WERI-Rb-1 (cell line): ENCODE measurements around the gene NTRK3.
A peak's percentile ranks its signal among the peaks of the same experiment; 100 is the strongest.

ENCODE experiments used
- DNase-seq: peaks from one replicate; pipeline ENCODE4 v3.0.0-alpha.2; 2020
- H3K27ac ChIP-seq: fragments of 250-450 bp; sonication (Bioruptor Pico); 2 replicates; pipeline ENCODE4 v1.5.1; 2020; ENCODE audit warnings: mild to moderate bottlenecking, moderate library complexity
- H3K27me3 ChIP-seq: fragments of 250-450 bp; sonication (Bioruptor Pico); 2 replicates; pipeline ENCODE4 v1.5.1; 2021; ENCODE audit warnings: mild to moderate bottlenecking, low read depth, moderate library complexity; ENCODE audit not compliant: insufficient read depth, severe bottlenecking
- H3K36me3 ChIP-seq: fragments of 250-450 bp; sonication (Bioruptor Pico); 2 replicates; pipeline ENCODE4 v1.5.1; 2020; ENCODE audit warnings: mild to moderate bottlenecking, moderate library complexity
- H3K4me3 ChIP-seq: 2 replicates; pipeline ENCODE4 v1.5.1; 2011; ENCODE audit warnings: low read depth, mild to moderate bottlenecking, control low read depth, low read length
- H3K9me3 ChIP-seq: fragments of 250-450 bp; sonication (Bioruptor Pico); 2 replicates; pipeline ENCODE4 v1.5.1; 2021; ENCODE audit warnings: mild to moderate bottlenecking, moderate library complexity; ENCODE audit not compliant: severe bottlenecking
- TF ChIP-seq, protein P1 (sequence below): IDR thresholded peaks from 2 replicates; pipeline ENCODE4 v1.5.1; 2011; ENCODE audit warnings: low read depth, mild to moderate bottlenecking, control low read depth, inconsistent platforms, low read length

Gene NTRK3

DNA sequence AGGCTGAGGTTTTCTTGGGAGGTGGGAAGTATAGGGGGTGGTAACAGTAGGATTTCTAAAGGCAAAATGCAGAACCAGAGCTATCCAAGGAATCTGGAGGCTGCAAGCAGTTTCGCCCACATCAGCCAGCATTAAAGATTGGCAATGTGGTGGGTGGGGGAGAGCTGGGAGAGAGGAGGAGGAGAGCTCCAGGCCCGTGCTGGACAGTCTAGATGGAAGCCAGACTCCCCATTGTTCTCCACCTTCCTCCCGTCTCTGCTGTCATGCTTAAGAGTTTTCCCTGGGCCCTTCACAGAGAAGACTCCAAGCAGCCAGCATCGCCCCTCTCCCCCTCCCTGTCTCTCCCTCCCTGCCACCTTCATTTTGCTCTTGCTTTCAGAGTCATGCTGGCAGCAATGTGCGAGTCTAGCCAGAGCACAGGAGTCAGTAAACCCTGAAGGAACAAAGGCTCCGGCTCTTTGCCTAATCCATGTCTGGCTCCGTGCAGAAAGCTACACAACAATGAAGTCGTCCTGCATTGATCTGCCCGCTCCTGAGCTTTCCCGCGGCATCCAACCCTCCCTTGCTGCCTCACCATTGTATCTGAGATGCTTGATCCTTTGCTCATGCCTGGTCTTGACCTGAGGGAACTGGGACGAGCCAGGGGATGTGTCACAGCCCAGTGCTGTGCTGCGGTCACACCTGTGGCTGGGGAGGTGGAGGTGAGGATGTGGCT is 282.9 kb downstream of the NTRK3 start:
- Histone ChIP-seq H3K36me3 (no peaks in the 10 kb centered on the region), H3K4me3 (no peak overlapping the region), H3K27ac (no peak overlapping the region), H3K27me3 (peaks cover 45% of the 10 kb centered on the region), H3K9me3 (no peaks in the 10 kb centered on the region)
- TF ChIP-seq, protein P1, sequence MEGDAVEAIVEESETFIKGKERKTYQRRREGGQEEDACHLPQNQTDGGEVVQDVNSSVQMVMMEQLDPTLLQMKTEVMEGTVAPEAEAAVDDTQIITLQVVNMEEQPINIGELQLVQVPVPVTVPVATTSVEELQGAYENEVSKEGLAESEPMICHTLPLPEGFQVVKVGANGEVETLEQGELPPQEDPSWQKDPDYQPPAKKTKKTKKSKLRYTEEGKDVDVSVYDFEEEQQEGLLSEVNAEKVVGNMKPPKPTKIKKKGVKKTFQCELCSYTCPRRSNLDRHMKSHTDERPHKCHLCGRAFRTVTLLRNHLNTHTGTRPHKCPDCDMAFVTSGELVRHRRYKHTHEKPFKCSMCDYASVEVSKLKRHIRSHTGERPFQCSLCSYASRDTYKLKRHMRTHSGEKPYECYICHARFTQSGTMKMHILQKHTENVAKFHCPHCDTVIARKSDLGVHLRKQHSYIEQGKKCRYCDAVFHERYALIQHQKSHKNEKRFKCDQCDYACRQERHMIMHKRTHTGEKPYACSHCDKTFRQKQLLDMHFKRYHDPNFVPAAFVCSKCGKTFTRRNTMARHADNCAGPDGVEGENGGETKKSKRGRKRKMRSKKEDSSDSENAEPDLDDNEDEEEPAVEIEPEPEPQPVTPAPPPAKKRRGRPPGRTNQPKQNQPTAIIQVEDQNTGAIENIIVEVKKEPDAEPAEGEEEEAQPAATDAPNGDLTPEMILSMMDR, result no peak
- DNase-seq, result no peak

DNA sequence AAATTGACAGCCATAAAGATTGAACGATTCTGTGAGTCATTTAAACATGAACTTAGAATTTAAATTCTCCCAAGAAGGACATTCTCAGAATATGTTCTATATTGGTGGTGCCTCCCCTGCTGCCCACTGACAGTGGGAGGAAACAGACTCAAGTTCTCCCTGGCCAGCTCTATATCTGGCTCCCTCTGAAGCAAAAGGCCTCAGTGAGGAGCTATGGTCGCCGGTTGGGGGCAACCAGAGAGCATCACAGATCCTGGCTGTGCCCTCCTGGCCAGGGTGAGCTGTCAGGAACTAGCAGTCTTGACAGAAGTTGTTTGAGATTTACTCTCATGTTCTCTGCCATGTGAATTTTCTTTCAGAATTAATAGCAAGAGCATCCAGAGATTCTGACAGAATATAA is 285.5 kb downstream of the NTRK3 start:
- Histone ChIP-seq H3K27ac (no peak overlapping the region), H3K36me3 (no peaks in the 10 kb centered on the region), H3K27me3 (peaks cover 43% of the 10 kb centered on the region), H3K4me3 (no peak overlapping the region), H3K9me3 (no peaks in the 10 kb centered on the region)
- DNase-seq, result no peak
- TF ChIP-seq, protein P1, result no peak

DNA sequence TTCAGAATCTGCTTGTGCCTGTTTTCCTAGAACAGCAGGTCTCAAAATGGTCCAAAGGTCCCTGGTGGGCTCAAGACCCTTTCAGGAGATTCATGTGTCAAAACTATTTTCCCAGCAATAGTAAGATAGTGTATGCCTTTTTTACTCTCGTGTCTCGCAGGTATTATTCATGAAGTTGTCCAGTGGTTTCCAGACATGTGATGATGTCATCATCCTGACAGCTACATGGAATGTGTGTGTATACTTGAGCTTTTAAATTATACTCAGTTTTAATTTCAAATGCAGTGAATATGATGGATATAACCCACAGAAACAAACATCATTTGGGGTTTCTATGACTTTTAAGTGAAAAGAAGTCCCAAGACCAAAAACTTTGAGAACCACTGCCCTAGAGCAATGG is 288.6 kb downstream of the NTRK3 start:
- DNase-seq, result no peak
- TF ChIP-seq, protein P1, result no peak
- H3K27me3 ChIP-seq, result peaks cover 16% of the 10 kb centered on the region

DNA sequence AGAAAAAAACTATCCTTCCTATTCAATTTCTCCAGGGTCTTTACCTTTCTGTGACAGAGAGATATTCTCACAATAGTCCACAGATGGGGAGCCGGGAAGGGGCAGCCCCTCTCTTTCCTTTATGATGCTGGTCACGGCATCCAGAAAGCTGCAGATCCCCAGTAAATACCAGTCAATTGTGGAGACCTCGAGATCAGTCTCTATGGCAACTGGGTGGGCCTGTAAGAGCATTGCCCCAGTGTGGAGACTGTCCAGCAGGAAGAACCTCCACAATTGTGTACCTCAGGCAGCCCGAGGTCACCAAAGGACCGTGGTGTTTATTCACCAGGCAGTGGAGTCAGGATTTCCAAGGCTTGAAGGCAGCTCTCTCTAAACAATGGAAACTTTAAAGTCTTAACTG is 291.2 kb downstream of the NTRK3 start:
- Histone ChIP-seq H3K9me3 (no peaks in the 10 kb centered on the region), H3K27me3 (peaks cover 13% of the 10 kb centered on the region), H3K36me3 (no peaks in the 10 kb centered on the region), H3K4me3 (no peak overlapping the region), H3K27ac (no peak overlapping the region)
- no peak for DNase-seq
- TF ChIP-seq, protein P1, result no peak

More for the DNA sequence above, 288.6 kb downstream of the NTRK3 start:
- H3K4me3 ChIP-seq, result no peak overlapping the region
- no peak overlapping the region for H3K27ac ChIP-seq
- no peaks in the 10 kb centered on the region for H3K36me3 ChIP-seq
- no peaks in the 10 kb centered on the region for H3K9me3 ChIP-seq

DNA sequence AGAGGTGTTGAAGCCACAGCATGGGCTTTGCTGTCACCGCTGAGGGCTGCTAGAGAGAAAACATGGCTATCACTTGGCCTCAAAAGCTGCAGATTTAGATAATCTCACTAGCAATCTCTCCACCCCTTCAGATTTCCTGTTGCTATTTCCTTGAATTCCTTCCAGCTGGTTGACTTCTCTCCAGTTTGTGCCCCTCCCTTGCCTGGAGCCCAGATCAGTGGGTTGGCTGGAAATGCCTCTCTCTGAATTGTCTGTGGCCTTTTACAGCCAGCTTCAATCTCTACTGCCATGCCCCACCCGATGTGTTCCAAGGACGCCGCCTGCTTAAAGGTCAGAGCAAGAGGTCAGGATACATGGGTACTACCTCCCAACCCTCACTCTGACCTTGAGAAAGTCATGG is 294.1 kb downstream of the NTRK3 start:
- no peak overlapping the region for H3K4me3 ChIP-seq
- no peaks in the 10 kb centered on the region for H3K9me3 ChIP-seq
- peaks cover 24% of the 10 kb centered on the region for H3K27me3 ChIP-seq
- DNase-seq, result peak; percentile 9
- H3K27ac ChIP-seq, result no peak overlapping the region
- no peaks in the 10 kb centered on the region for H3K36me3 ChIP-seq
- TF ChIP-seq, protein P1, result no peak
